Neural cell (in vitro differentiated cells): ENCODE results near the gene CPNE4. TPM values are rescaled to one million over a fixed set of nuclear protein-coding genes. Genes with fewer than 3 reads are reported as not detected.

Source experiments
- H2AFZ ChIP-seq: fragments of 200-600, 300-800 bp; sonication (generic), shearing (Covaris generic); 2 replicates; pipeline ENCODE4 v1.6.0; 2014; ENCODE audit warnings: low read depth, mild to moderate bottlenecking, antibody characterized with exemption, low read length, moderate library complexity
- H3F3A ChIP-seq: fragments of 200-600 bp; shearing (Covaris generic); 2 replicates; pipeline ENCODE4 v1.6.1; 2016; ENCODE audit warnings: mild to moderate bottlenecking, moderate library complexity, mixed read lengths, antibody characterized with exemption, low read length; ENCODE audit not compliant: insufficient read depth, poor library complexity, severe bottlenecking
- H3K27ac ChIP-seq: fragments of 200-600, 300-800 bp; sonication (generic), shearing (Covaris generic); 2 replicates; pipeline ENCODE4 v1.5.1; 2014; ENCODE audit warnings: mild to moderate bottlenecking, low read length, moderate library complexity
- H3K27me3 ChIP-seq: fragments of 300-800, 200-600 bp; sonication (generic), shearing (Covaris generic); 2 replicates; pipeline ENCODE4 v1.6.0; 2014; ENCODE audit warnings: mild to moderate bottlenecking, low read depth, low read length, moderate library complexity; ENCODE audit not compliant: insufficient read depth
- H3K36me3 ChIP-seq: fragments of 300-800, 200-600 bp; sonication (generic), shearing (Covaris generic); 2 replicates; pipeline ENCODE4 v1.5.1; 2014; ENCODE audit warnings: mild to moderate bottlenecking, antibody characterized with exemption, low read length, moderate library complexity; ENCODE audit not compliant: insufficient read depth
- H3K4me2 ChIP-seq: fragments of 300-800, 200-600 bp; sonication (generic), shearing (Covaris generic); 2 replicates; pipeline ENCODE4 v1.6.0; 2014; ENCODE audit warnings: mild to moderate bottlenecking, low read length
- H3K4me3 ChIP-seq: fragments of 300-800, 200-600 bp; sonication (generic), shearing (Covaris generic); 2 replicates; pipeline ENCODE4 v1.5.1; 2014; ENCODE audit warnings: mild to moderate bottlenecking, low read length, moderate library complexity
- H3K79me2 ChIP-seq: fragments of 200-600 bp; shearing (Covaris generic); replicated peaks from 2 replicates; pipeline ENCODE4 v1.6.0; 2014; ENCODE audit warnings: mild to moderate bottlenecking, low read length, moderate library complexity; ENCODE audit not compliant: insufficient read depth
- H3K9ac ChIP-seq: fragments of 300-800, 200-600 bp; sonication (generic), shearing (Covaris generic); 2 replicates; pipeline ENCODE4 v1.6.1; 2016; ENCODE audit warnings: mild to moderate bottlenecking, low read length, mixed read lengths
- H3K9me2 ChIP-seq: fragments of 200-600 bp; shearing (Covaris generic); 2 replicates; pipeline ENCODE4 v1.6.1; 2016; ENCODE audit warnings: mild to moderate bottlenecking, low read length, mixed read lengths; ENCODE audit not compliant: insufficient read depth
- H3K9me3 ChIP-seq: fragments of 200-600, 300-800 bp; sonication (generic), shearing (Covaris generic); 2 replicates; pipeline ENCODE4 v1.6.1; 2016; ENCODE audit warnings: mild to moderate bottlenecking, mixed run types, low read length, moderate library complexity, mixed read lengths
- H4K20me1 ChIP-seq: fragments of 200-600 bp; shearing (Covaris generic); 2 replicates; pipeline ENCODE4 v1.6.1; 2016; ENCODE audit warnings: mild to moderate bottlenecking, mixed run types; ENCODE audit not compliant: insufficient read depth
- CTCF ChIP-seq: fragments of 450-650 bp; IDR thresholded peaks from 2 replicates; pipeline ENCODE4 v1.5.1; 2014; ENCODE audit warnings: antibody characterized with exemption, mild to moderate bottlenecking, moderate library complexity; ENCODE audit not compliant: poor library complexity, severe bottlenecking
- EP300 ChIP-seq: fragments of 450-650 bp; conservative IDR thresholded peaks from 2 replicates; pipeline ENCODE4 v1.6.1; 2014; ENCODE audit warnings: antibody characterized with exemption, mild to moderate bottlenecking, moderate library complexity; ENCODE audit not compliant: poor library complexity, severe bottlenecking
- EZH2 ChIP-seq: fragments of 200-600, 300-800 bp; shearing (Covaris generic), sonication (generic); IDR thresholded peaks from 2 replicates; pipeline ENCODE4 v1.6.1; 2014; ENCODE audit warnings: antibody characterized with exemption, low read length, borderline replicate concordance, mild to moderate bottlenecking; ENCODE audit not compliant: insufficient read depth, poor library complexity, severe bottlenecking
- MXI1 ChIP-seq: fragments of 450-650 bp; conservative IDR thresholded peaks from 2 replicates; pipeline ENCODE4 v1.6.1; 2014; ENCODE audit warnings: antibody characterized with exemption, mild to moderate bottlenecking; ENCODE audit not compliant: poor library complexity, severe bottlenecking
- POLR2AphosphoS5 ChIP-seq: IDR thresholded peaks from 2 replicates; pipeline ENCODE4 v1.6.1; 2012
- RAD21 ChIP-seq: fragments of 450-650 bp; conservative IDR thresholded peaks from 2 replicates; pipeline ENCODE4 v1.6.1; 2014; ENCODE audit warnings: antibody characterized with exemption, mild to moderate bottlenecking, moderate library complexity
- REST ChIP-seq: IDR thresholded peaks from 2 replicates; pipeline ENCODE4 v1.6.1; 2012; ENCODE audit warnings: borderline replicate concordance
- SMC3 ChIP-seq: fragments of 450-650 bp; conservative IDR thresholded peaks from 2 replicates; pipeline ENCODE4 v1.6.1; 2014; ENCODE audit warnings: antibody characterized with exemption, mild to moderate bottlenecking, moderate library complexity; ENCODE audit not compliant: poor library complexity
- TAF1 ChIP-seq: IDR thresholded peaks from 2 replicates; pipeline ENCODE4 v1.6.1; 2012; ENCODE audit warnings: low read depth
- polyA plus RNA-seq: library from polyadenylated mRNA; depleted of rRNA; stranded (reverse); fragments of >200 nt; gene quantifications from 2 replicates; pipeline ENCODE4 v1.2.3, GENCODE V29; 2014

The CPNE4 gene
- polyA plus RNA-seq, 1 donor from 2014 or later: 0.59 TPM

DNA sequence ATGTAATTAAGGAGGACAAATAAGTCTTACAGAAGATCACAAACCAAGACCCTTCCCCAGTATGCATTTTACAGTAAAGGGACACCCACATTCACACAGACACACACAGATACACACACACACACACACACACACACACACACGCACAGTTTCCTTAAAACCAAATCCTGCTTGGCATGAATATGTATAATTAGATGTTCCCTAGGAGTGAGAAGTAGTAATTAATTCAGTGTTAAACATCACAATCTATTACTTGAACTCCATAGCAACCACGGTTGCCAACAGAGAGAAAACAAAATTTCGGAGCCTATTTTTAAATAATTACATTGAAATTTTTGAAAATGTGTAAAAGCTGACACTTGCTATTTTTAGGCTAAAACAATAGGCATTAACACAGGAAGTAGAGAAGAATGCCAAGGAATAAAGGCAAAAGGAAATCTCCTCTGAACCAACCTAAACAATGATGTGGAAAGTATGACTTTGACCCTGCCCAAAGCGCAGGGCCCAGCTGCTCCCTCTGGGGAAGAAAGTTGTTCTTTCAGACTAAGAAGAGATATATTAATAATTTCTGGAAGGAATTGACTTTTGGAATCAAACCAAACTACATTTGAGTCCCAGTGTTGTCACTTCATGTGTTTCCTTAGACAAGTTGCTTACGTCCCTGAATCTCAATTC lies 215.3 kb downstream of the CPNE4 start:
- no peak overlapping the region for H2AFZ ChIP-seq
- H3K9me2 ChIP-seq: no peaks in the 10 kb centered on the region
- no peaks in the 10 kb centered on the region for H3K9me3 ChIP-seq
- no peak overlapping the region for H3K4me2 ChIP-seq
- H3K27ac ChIP-seq: no peak overlapping the region
- no peaks in the 10 kb centered on the region for H3K79me2 ChIP-seq
- no peaks in the 10 kb centered on the region for H3K36me3 ChIP-seq
- H3K9ac ChIP-seq: no peak overlapping the region
- TF ChIP-seq CTCF: no peak
- TF ChIP-seq SMC3: no peak
- no peak for TF ChIP-seq TAF1
- no peak for TF ChIP-seq MXI1
- no peak for TF ChIP-seq REST
- H4K20me1 ChIP-seq: no peaks in the 10 kb centered on the region
- no peaks in the 10 kb centered on the region for H3K27me3 ChIP-seq
- no peaks in the 10 kb centered on the region for H3F3A ChIP-seq
- H3K4me3 ChIP-seq: no peak overlapping the region

GRCh38 chr3:131812433-131812832 lies 222.4 kb downstream of the CPNE4 start:
- no peaks in the 10 kb centered on the region for H3F3A ChIP-seq
- H4K20me1 ChIP-seq: no peaks in the 10 kb centered on the region
- H3K79me2 ChIP-seq: no peaks in the 10 kb centered on the region
- H3K4me2 ChIP-seq: no peak overlapping the region
- no peaks in the 10 kb centered on the region for H3K9me2 ChIP-seq
- no peak overlapping the region for H2AFZ ChIP-seq
- no peak overlapping the region for H3K9ac ChIP-seq
- H3K4me3 ChIP-seq: no peak overlapping the region
- no peaks in the 10 kb centered on the region for H3K9me3 ChIP-seq
- H3K36me3 ChIP-seq: no peaks in the 10 kb centered on the region
- no peaks in the 10 kb centered on the region for H3K27me3 ChIP-seq
- TF ChIP-seq POLR2AphosphoS5 (no peak), RAD21 (no peak), REST (no peak), CTCF (no peak), MXI1 (no peak), TAF1 (no peak), EP300 (no peak), SMC3 (no peak), EZH2 (no peak)
- no peak overlapping the region for H3K27ac ChIP-seq
